Ishikawa (cell line): Measurements from ENCODE around the gene FBXO36.

ENCODE experiments used
- CREB1 ChIP-seq: IDR thresholded peaks from 2 replicates; pipeline ENCODE4 v1.6.1; 2012; ENCODE audit warnings: low read depth
- EGR1 ChIP-seq: IDR thresholded peaks from 2 replicates; pipeline ENCODE4 v1.6.1; 2012
- EP300 ChIP-seq: IDR thresholded peaks from 2 replicates; pipeline ENCODE4 v1.6.1; 2012; ENCODE audit warnings: borderline replicate concordance
- FOXM1 ChIP-seq: IDR thresholded peaks from 2 replicates; pipeline ENCODE4 v1.6.1; 2012; ENCODE audit warnings: low read depth, borderline replicate concordance
- MAX ChIP-seq: IDR thresholded peaks from 2 replicates; pipeline ENCODE4 v1.6.1; 2012
- RAD21 ChIP-seq: IDR thresholded peaks from 2 replicates; pipeline ENCODE4 v1.6.1; 2012; ENCODE audit warnings: low read depth
- REST ChIP-seq: IDR thresholded peaks from 2 replicates; pipeline ENCODE4 v1.6.1; 2012; ENCODE audit warnings: low read depth, mild to moderate bottlenecking
- TAF1 ChIP-seq: IDR thresholded peaks from 2 replicates; pipeline ENCODE4 v1.6.1; 2012; ENCODE audit warnings: low read depth, mild to moderate bottlenecking
- TCF12 ChIP-seq: IDR thresholded peaks from 2 replicates; pipeline ENCODE4 v1.6.1; 2012; ENCODE audit warnings: low read depth
- TEAD4 ChIP-seq: IDR thresholded peaks from 2 replicates; pipeline ENCODE4 v1.6.1; 2012
- ZBTB7A ChIP-seq: IDR thresholded peaks from 2 replicates; pipeline ENCODE4 v1.6.1; 2012; ENCODE audit warnings: low read depth

GRCh38 chr2:229909090-229909489, 13.2 kb upstream of the FBXO36 start:
- TF ChIP-seq TCF12 (no peak), EP300 (no peak), CREB1 (no peak), TAF1 (no peak), EGR1 (no peak), RAD21 (no peak), MAX (no peak), FOXM1 (no peak), REST (no peak), ZBTB7A (no peak), TEAD4 (no peak)
